CD14-positive monocyte (primary cell): Measurements from ENCODE around the gene PLK3. TPM values are rescaled to one million over a fixed set of nuclear protein-coding genes. Genes with fewer than 3 reads are reported as not detected.

ENCODE experiments used
- DNase-seq, 3 donors: peaks; one replicate each; pipeline ENCODE4 v3.0.0-alpha.2; 2011 to 2022
- H2AFZ ChIP-seq: 2 replicates; pipeline ENCODE4 v1.6.0; 2012; ENCODE audit warnings: mild to moderate bottlenecking, low read depth, low read length, inconsistent platforms; ENCODE audit not compliant: insufficient read depth, poor library complexity, severe bottlenecking
- H3K27ac ChIP-seq, 2 donors: 1 replicate in 1 of 2; 2 replicates in 1 of 2; pipeline ENCODE4 v1.5.1; 2012 to 2013; ENCODE audit warnings: low read length in 2 of 2, control low read depth in 1 of 2, inconsistent platforms in 1 of 2, low read depth in 1 of 2, mild to moderate bottlenecking in 1 of 2
- H3K27me3 ChIP-seq, 2 donors: one replicate each; pipeline versions ENCODE4 v1.6.0 to v1.6.1; 2011 to 2013; ENCODE audit warnings: low read length in 2 of 2; ENCODE audit not compliant: control insufficient read depth in 2 of 2, insufficient read depth in 2 of 2
- H3K36me3 ChIP-seq, 2 donors: replicated peaks in 1 of 2; 1 replicate in 1 of 2; 2 replicates in 1 of 2; pipeline versions ENCODE4 v1.5.1 to v1.6.1; 2012 to 2013; ENCODE audit warnings: low read length in 2 of 2, control low read depth in 1 of 2, inconsistent platforms in 1 of 2, mild to moderate bottlenecking in 1 of 2; ENCODE audit not compliant: insufficient read depth in 2 of 2, control insufficient read depth in 1 of 2
- H3K4me1 ChIP-seq, 2 donors: 1 replicate in 1 of 2; 2 replicates in 1 of 2; pipeline versions ENCODE4 v1.5.1 to v1.6.1; 2012 to 2013; ENCODE audit warnings: low read length in 2 of 2, control low read depth in 1 of 2, inconsistent platforms in 1 of 2, mild to moderate bottlenecking in 1 of 2, moderate library complexity in 1 of 2; ENCODE audit not compliant: insufficient read depth in 2 of 2, control insufficient read depth in 1 of 2
- H3K4me2 ChIP-seq: replicated peaks from 2 replicates; pipeline ENCODE3; 2012; ENCODE audit warnings: low read length, moderate library complexity, mild to moderate bottlenecking; ENCODE audit not compliant: poor library complexity, severe bottlenecking; ENCODE audit errors: extremely low read depth
- H3K4me3 ChIP-seq, 3 experiments: fragments of 200-600 bp in 1 of 3; sonication (generic) in 1 of 3; replicated peaks in 1 of 3; 1 replicate in 2 of 3; 2 replicates in 1 of 3; pipeline ENCODE4 v1.5.1; 2011 to 2013; ENCODE audit warnings: low read length in 3 of 3, mild to moderate bottlenecking in 3 of 3, control low read depth in 2 of 3, low read depth in 2 of 3, inconsistent platforms in 1 of 3, moderate library complexity in 1 of 3
- H3K79me2 ChIP-seq: 2 replicates; pipeline ENCODE4 v1.6.0; 2012; ENCODE audit warnings: mild to moderate bottlenecking, control low read depth, inconsistent platforms, low read length, moderate library complexity; ENCODE audit not compliant: insufficient read depth
- H3K9ac ChIP-seq: 2 replicates; pipeline ENCODE4 v1.6.0; 2017; ENCODE audit warnings: low read length, mild to moderate bottlenecking; ENCODE audit not compliant: insufficient read depth, poor library complexity, severe bottlenecking
- H3K9me3 ChIP-seq, 2 donors: replicated peaks in 1 of 2; 1 replicate in 1 of 2; 2 replicates in 1 of 2; pipeline versions ENCODE4 v1.5.1 to v1.6.1; 2012 to 2013; ENCODE audit warnings: low read length in 2 of 2, control low read depth in 1 of 2; ENCODE audit not compliant: control insufficient read depth in 1 of 2, insufficient read depth in 1 of 2
- H4K20me1 ChIP-seq: 2 replicates; pipeline ENCODE4 v1.6.0; 2012; ENCODE audit warnings: mild to moderate bottlenecking, low read length, control low read depth, moderate library complexity; ENCODE audit not compliant: insufficient read depth
- H3K27ac Mint-ChIP-seq, 7 donors: one replicate each; pipeline ENCODE4 v1.8.0; 2020; ENCODE audit warnings: mild to moderate bottlenecking in 7 of 7, mixed read lengths in 7 of 7, moderate library complexity in 6 of 7, inconsistent platforms in 2 of 7
- H3K27me3 Mint-ChIP-seq, 3 donors: one replicate each; pipeline ENCODE4 v1.8.0; 2021 to 2022; ENCODE audit warnings: low read depth in 3 of 3, mild to moderate bottlenecking in 3 of 3, mixed read lengths in 3 of 3, moderate library complexity in 3 of 3, inconsistent platforms in 1 of 3
- H3K36me3 Mint-ChIP-seq, 2 donors: one replicate each; pipeline ENCODE4 v1.8.0; 2020; ENCODE audit warnings: mixed read lengths in 2 of 2, inconsistent platforms in 1 of 2, mild to moderate bottlenecking in 1 of 2
- H3K4me1 Mint-ChIP-seq: one replicate; pipeline ENCODE4 v1.8.0; 2020; ENCODE audit warnings: mild to moderate bottlenecking, mixed read lengths
- H3K4me3 Mint-ChIP-seq, 2 donors: one replicate each; pipeline ENCODE4 v1.8.0; 2020; ENCODE audit warnings: mild to moderate bottlenecking in 2 of 2, mixed read lengths in 2 of 2, moderate library complexity in 1 of 2
- H3K9me3 Mint-ChIP-seq, 7 donors: one replicate each; pipeline ENCODE4 v1.8.0; 2020 to 2022; ENCODE audit warnings: mixed read lengths in 7 of 7, mild to moderate bottlenecking in 6 of 7, moderate library complexity in 6 of 7, inconsistent platforms in 2 of 7
- CTCF ChIP-seq: fragments of 200-600 bp; IDR thresholded peaks from one replicate; pipeline ENCODE4 v1.8.0; 2022; ENCODE audit warnings: antibody characterized with exemption, mild to moderate bottlenecking
- WGBS: methylation state at CpG from one replicate; pipeline ENCODE4 v1.1.5; 2013; ENCODE audit warnings: missing lambda C conversion rate; ENCODE audit not compliant: insufficient coverage; 5-methylcytosine and 5-hydroxymethylcytosine counted together
- intact Hi-C, 2 donors: fragments of 100-400 bp; cut with micrococcal nuclease; formaldehyde crosslinking; loops; one replicate each; pipeline versions ENCODE4 v1.15.0 to v1.15.1; 2023
- polyA plus RNA-seq, 3 donors: library from polyadenylated mRNA; depleted of rRNA in 1 of 3; unstranded in 2 of 3; stranded (reverse) in 1 of 3; fragments of 300-500 nt in 2 of 3; fragments of >200 nt in 1 of 3; fragmentation: Illumina TruSeq in 2 of 3; gene quantifications; 1 replicate in 2 of 3; 2 replicates in 1 of 3; pipeline ENCODE4 v1.2.3, GENCODE V29; 2012 to 2021

Gene PLK3
- polyA plus RNA-seq, 3 donors: 15.8 to 285 (median 28.1) TPM

- H3K36me3 ChIP-seq: peaks cover 36 to 45% of the 10 kb centered on the region in 2 donors
- peaks cover 0 to 1% (median 0%) of the 10 kb centered on the region in 7 donors for H3K9me3 Mint-ChIP-seq
- peak in 1 of 3 donors; percentile 11 for DNase-seq
- H3K36me3 Mint-ChIP-seq: peaks cover 52 to 59% of the 10 kb centered on the region in 2 donors
- H3K4me2 ChIP-seq: no peak overlapping the region
- intact Hi-C loops: no loop called here
- peaks cover 17% of the 10 kb centered on the region for H3K79me2 ChIP-seq
- H3K27me3 Mint-ChIP-seq: peaks cover 1 to 9% (median 5%) of the 10 kb centered on the region in 3 donors
- peaks cover 63% of the 10 kb centered on the region for H3K4me1 Mint-ChIP-seq
- no peaks in the 10 kb centered on the region for H3K9me3 ChIP-seq
- H3K4me3 ChIP-seq: no peak overlapping the region
- WGBS: 96% methylated on average over 17 of the region's 20 CpGs
- peak overlapping the region in 1 of 2 donors; percentile 99 for H3K27ac ChIP-seq
- no peak overlapping the region for H3K4me3 Mint-ChIP-seq
- H2AFZ ChIP-seq: no peak overlapping the region
- peaks cover 35% of the 10 kb centered on the region for H4K20me1 ChIP-seq
- H3K9ac ChIP-seq: no peak overlapping the region
- peaks cover 70 to 79% of the 10 kb centered on the region in 2 donors for H3K4me1 ChIP-seq
- H3K27ac Mint-ChIP-seq: peak overlapping the region; percentile 25 to 100 (median 74)
- no peak for TF ChIP-seq CTCF
- H3K27me3 ChIP-seq: no peaks in the 10 kb centered on the region
Observed at GRCh38 chr1:44805311-44806024, 5.3 kb downstream of the PLK3 start.

DNA sequence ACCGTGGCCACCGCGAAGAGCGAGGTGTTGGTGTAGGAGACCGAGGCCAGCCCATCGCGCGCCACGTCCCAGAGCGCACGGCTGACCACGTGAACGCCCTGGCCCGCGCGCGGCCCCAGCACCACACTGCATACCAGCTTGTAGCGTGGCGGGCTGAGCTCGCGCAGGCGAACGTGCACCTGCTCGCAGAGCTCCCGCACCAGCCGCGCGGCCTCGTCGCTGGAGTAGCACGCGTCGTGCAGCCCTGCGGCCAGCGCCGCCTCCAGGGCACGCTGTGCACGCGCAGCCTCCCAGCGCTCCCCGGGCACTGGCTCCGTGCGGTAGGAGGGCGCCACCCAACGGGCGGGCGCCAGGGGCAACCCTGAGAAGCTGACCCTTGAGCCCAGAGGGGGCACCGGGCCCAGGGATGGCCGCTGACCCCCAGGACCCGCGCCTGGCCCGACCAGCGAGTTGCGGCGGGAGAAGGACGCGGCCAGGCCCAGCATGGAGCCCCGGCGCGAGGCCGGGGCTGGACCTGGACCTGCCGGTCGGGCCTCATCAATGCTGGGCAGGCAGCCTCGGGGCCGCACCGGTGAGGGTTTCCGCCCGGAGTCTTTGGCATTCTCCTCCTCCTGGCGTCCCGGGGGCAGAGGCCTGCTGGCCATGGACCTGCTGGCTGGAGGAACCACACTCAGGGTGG is 6.0 kb downstream of the PLK3 start:
- Histone ChIP-seq H3K27me3 (no peaks in the 10 kb centered on the region), H3K4me1 (peaks cover 71 to 79% of the 10 kb centered on the region in 2 donors), H4K20me1 (peaks cover 28% of the 10 kb centered on the region), H3K36me3 (peaks cover 36 to 45% of the 10 kb centered on the region in 2 donors), H3K79me2 (peaks cover 12% of the 10 kb centered on the region), H2AFZ (no peak overlapping the region), H3K9me3 (no peaks in the 10 kb centered on the region), H3K4me3 (peak overlapping the region in 1 of 3 experiments; percentile 34), H3K4me2 (peak overlapping the region; percentile 25), H3K27ac (peak overlapping the region; percentile 99 to 100), H3K9ac (peak overlapping the region; percentile 83)
- TF ChIP-seq CTCF: no peak
- intact Hi-C loops: no loop called here
- WGBS: 98% methylated on average over 65 of the region's 70 CpGs
- Mint-ChIP-seq H3K9me3 (no peaks in the 10 kb centered on the region), H3K36me3 (peaks cover 50 to 56% of the 10 kb centered on the region in 2 donors), H3K27me3 (peaks cover 1 to 9% (median 5%) of the 10 kb centered on the region in 3 donors), H3K4me3 (no peak overlapping the region), H3K27ac (peak overlapping the region; percentile 100), H3K4me1 (peaks cover 68% of the 10 kb centered on the region)
- no peak for DNase-seq
